IMR-90 (cell line): Measurements from ENCODE around the gene SLX9. TPM values are rescaled to one million over a fixed set of nuclear protein-coding genes. Genes with fewer than 3 reads are reported as not detected.

Experiments used
- ATAC-seq: fragments of 200-7000 bp; cut with Tn5 transposase; 2 replicates; pipeline ENCODE4 v1.9.1; 2020; ENCODE audit warnings: low read depth, mild to moderate bottlenecking, moderate library complexity
- BruUV-seq: library from RNA; stranded (reverse); fragments of 400-500 nt; replicated peaks from 2 replicates; lab custom pipeline; 2021; lab: Mats Ljungman, UMichigan
- CTCF ChIA-PET: fragments of 300-600 bp; formaldehyde crosslinking; extraction: SDS; loops from one replicate; lab custom pipeline; 2021; ENCODE audit warnings: antibody characterized with exemption; lab: Yijun Ruan, JAX
- POLR2A ChIA-PET: fragments of 300-600 bp; sonication (Branson Sonifier 250); formaldehyde crosslinking; loops from one replicate; lab custom pipeline; 2022; ENCODE audit warnings: antibody characterized with exemption; ENCODE audit not compliant: unreplicated experiment; lab: Charles Lee
- DNase-seq: peaks from one replicate; pipeline ENCODE4 v3.0.0; 2013
- H2AFZ ChIP-seq: replicated peaks from 2 replicates; pipeline ENCODE3; 2013; ENCODE audit warnings: low read length, mild to moderate bottlenecking; ENCODE audit not compliant: poor library complexity
- H2AK5ac ChIP-seq: 2 replicates; pipeline ENCODE4 v1.6.1; 2013; ENCODE audit warnings: low read depth, low read length, inconsistent platforms
- H2AK9ac ChIP-seq: replicated peaks from 2 replicates; pipeline ENCODE3; 2013; ENCODE audit warnings: mild to moderate bottlenecking, low read depth, low read length, moderate library complexity; ENCODE audit not compliant: poor library complexity
- H2BK120ac ChIP-seq: 2 replicates; pipeline ENCODE4 v1.6.1; 2013; ENCODE audit warnings: low read depth, low read length, inconsistent platforms
- H2BK15ac ChIP-seq: 3 replicates; pipeline ENCODE4 v1.6.1; 2013; ENCODE audit warnings: low read depth, low read length, inconsistent platforms
- H2BK20ac ChIP-seq: 2 replicates; pipeline ENCODE4 v1.6.1; 2013; ENCODE audit warnings: low read depth, mild to moderate bottlenecking, inconsistent platforms, low read length, moderate library complexity
- H2BK5ac ChIP-seq: 2 replicates; pipeline ENCODE4 v1.6.1; 2013; ENCODE audit warnings: mild to moderate bottlenecking, low read depth, low read length, inconsistent platforms; ENCODE audit not compliant: poor library complexity, severe bottlenecking
- H3K14ac ChIP-seq: replicated peaks from 2 replicates; pipeline ENCODE4 v1.6.1; 2013; ENCODE audit warnings: low read depth, low read length, inconsistent platforms
- H3K18ac ChIP-seq: 2 replicates; pipeline ENCODE4 v1.6.1; 2013; ENCODE audit warnings: low read depth, low read length, control low read depth
- H3K23ac ChIP-seq: 2 replicates; pipeline ENCODE4 v1.6.1; 2013; ENCODE audit warnings: low read depth, low read length, inconsistent platforms
- H3K27ac ChIP-seq: 2 replicates; pipeline ENCODE4 v1.5.1; 2013; ENCODE audit warnings: mild to moderate bottlenecking, control low read depth, low read length; ENCODE audit not compliant: insufficient read depth
- H3K27me3 ChIP-seq: 2 replicates; pipeline ENCODE4 v1.6.1; 2013; ENCODE audit warnings: low read length; ENCODE audit not compliant: control insufficient read depth, insufficient read depth
- H3K36me3 ChIP-seq: 2 replicates; pipeline ENCODE4 v1.6.1; 2013; ENCODE audit warnings: low read length, mixed read lengths; ENCODE audit not compliant: control insufficient read depth, insufficient read depth
- H3K4ac ChIP-seq: 2 replicates; pipeline ENCODE4 v1.6.1; 2013; ENCODE audit warnings: low read depth, low read length, inconsistent platforms
- H3K4me1 ChIP-seq: 2 replicates; pipeline ENCODE4 v1.6.1; 2013; ENCODE audit warnings: low read length, mixed read lengths; ENCODE audit not compliant: control insufficient read depth, insufficient read depth
- H3K4me2 ChIP-seq: 2 replicates; pipeline ENCODE4 v1.6.1; 2013; ENCODE audit warnings: low read depth, mild to moderate bottlenecking, control low read depth, low read length, moderate library complexity
- H3K4me3 ChIP-seq: 2 replicates; pipeline ENCODE4 v1.5.1; 2013; ENCODE audit warnings: low read depth, mild to moderate bottlenecking, control low read depth, low read length, moderate library complexity; ENCODE audit not compliant: insufficient read depth
- H3K56ac ChIP-seq: 2 replicates; pipeline ENCODE4 v1.6.1; 2013; ENCODE audit warnings: low read length, inconsistent platforms; ENCODE audit not compliant: insufficient read depth; ENCODE audit errors: extremely low read depth
- H3K79me1 ChIP-seq, 2 experiments: 2 replicates each; pipeline ENCODE4 v1.6.1; 2013; ENCODE audit warnings: low read length in 2 of 2, inconsistent platforms in 1 of 2, low read depth in 1 of 2
- H3K9ac ChIP-seq: 2 replicates; pipeline ENCODE4 v1.6.1; 2013; ENCODE audit warnings: low read depth, low read length, control low read depth
- H3K9me1 ChIP-seq: 2 replicates; pipeline ENCODE4 v1.6.1; 2013; ENCODE audit warnings: low read length, inconsistent platforms; ENCODE audit not compliant: insufficient read depth
- H3K9me3 ChIP-seq: 2 replicates; pipeline ENCODE4 v1.6.1; 2013; ENCODE audit warnings: low read length; ENCODE audit not compliant: control insufficient read depth, insufficient read depth
- H4K20me1 ChIP-seq: 2 replicates; pipeline ENCODE4 v1.6.1; 2013; ENCODE audit warnings: low read length, inconsistent platforms; ENCODE audit not compliant: insufficient read depth
- H4K5ac ChIP-seq: 2 replicates; pipeline ENCODE4 v1.6.1; 2013; ENCODE audit warnings: mild to moderate bottlenecking, low read depth, low read length, control low read depth
- H4K8ac ChIP-seq, 2 experiments: 2 replicates each; pipeline ENCODE4 v1.6.1; 2013; ENCODE audit warnings: low read depth in 2 of 2, low read length in 2 of 2, control low read depth in 1 of 2, inconsistent platforms in 1 of 2
- H4K91ac ChIP-seq: 2 replicates; pipeline ENCODE4 v1.6.1; 2013; ENCODE audit warnings: low read depth, low read length, inconsistent platforms; ENCODE audit not compliant: insufficient read depth
- BHLHE40 ChIP-seq: fragments of 150-350 bp; IDR thresholded peaks from 2 replicates; pipeline ENCODE4 v1.6.1; 2016; ENCODE audit warnings: mild to moderate bottlenecking, low read depth, low read length
- CEBPB ChIP-seq: IDR thresholded peaks from 2 replicates; pipeline ENCODE4 v1.6.1; 2012; ENCODE audit warnings: low read depth, low read length, improper control_type of control experiment
- CHD1 ChIP-seq: IDR thresholded peaks from 2 replicates; pipeline ENCODE4 v1.6.1; 2012; ENCODE audit warnings: low read depth, low read length, improper control_type of control experiment
- CTCF ChIP-seq: conservative IDR thresholded peaks from 2 replicates; pipeline ENCODE4 v1.5.1; 2012; ENCODE audit warnings: mild to moderate bottlenecking, low read depth, low read length, improper control_type of control experiment
- ELK1 ChIP-seq: fragments of 150-350 bp; IDR thresholded peaks from 2 replicates; pipeline ENCODE4 v1.6.1; 2016; ENCODE audit warnings: low read depth, mild to moderate bottlenecking, low read length, moderate library complexity, borderline replicate concordance
- MAZ ChIP-seq: IDR thresholded peaks from 2 replicates; pipeline ENCODE4 v1.6.1; 2012; ENCODE audit warnings: low read depth, mild to moderate bottlenecking, low read length, improper control_type of control experiment, moderate library complexity, borderline replicate concordance
- NFE2L2 ChIP-seq: fragments of 150-350 bp; IDR thresholded peaks from 2 replicates; pipeline ENCODE4 v1.6.1; 2016; ENCODE audit warnings: low read depth, mild to moderate bottlenecking, low read length
- POLR2A ChIP-seq: IDR thresholded peaks from 2 replicates; pipeline ENCODE4 v1.6.1; 2012; ENCODE audit warnings: mild to moderate bottlenecking, low read depth, low read length
- RCOR1 ChIP-seq: IDR thresholded peaks from 2 replicates; pipeline ENCODE4 v1.6.1; 2012; ENCODE audit warnings: mild to moderate bottlenecking, low read length, improper control_type of control experiment; ENCODE audit not compliant: insufficient replicate concordance
- RFX5 ChIP-seq: IDR thresholded peaks from 2 replicates; pipeline ENCODE4 v1.8.0; 2012; ENCODE audit warnings: low read depth, mild to moderate bottlenecking, low read length, moderate library complexity
- SMC3 ChIP-seq: fragments of 150-350 bp; IDR thresholded peaks from 2 replicates; pipeline ENCODE4 v1.6.1; 2016; ENCODE audit warnings: low read depth, mild to moderate bottlenecking, antibody characterized with exemption, low read length, moderate library complexity
- USF2 ChIP-seq: fragments of 150-350 bp; IDR thresholded peaks from 2 replicates; pipeline ENCODE4 v1.6.1; 2017; ENCODE audit warnings: mild to moderate bottlenecking, antibody characterized with exemption, low read length, low read depth
- WGBS, 2 experiments: methylation state at CpG; one replicate each; pipeline versions ENCODE4 v1.1.5 to v1.1.7; 2013; ENCODE audit warnings: missing lambda C conversion rate in 2 of 2; ENCODE audit not compliant: insufficient read length in 1 of 2; ENCODE audit errors: extremely low coverage in 2 of 2; 5-methylcytosine and 5-hydroxymethylcytosine counted together
- dilution Hi-C: fragments of 300-500 bp; cut with HindIII; formaldehyde crosslinking; loops from one replicate; pipeline ENCODE4 v1.14.3; 2018; ENCODE audit warnings: low sequenced_read_pairs; ENCODE audit not compliant: unreplicated experiment
- in situ Hi-C: fragments of 300-500 bp; cut with MboI; formaldehyde crosslinking; loops from 3 replicates; pipeline ENCODE4 v1.14.3; 2019; ENCODE audit warnings: low sequenced_read_pairs, inconsistent platforms, mixed read lengths
- intact Hi-C: fragments of 100-400 bp; cut with micrococcal nuclease; formaldehyde crosslinking; loops from 2 replicates; pipeline ENCODE4 v1.10.0; 2022
- polyA plus RNA-seq, 3 experiments: library from polyadenylated mRNA; depleted of rRNA; stranded (reverse); fragments of >200 nt; gene quantifications; 2 replicates each; pipeline ENCODE4 v1.2.3, GENCODE V29; 2012; ENCODE audit warnings: low replicate concordance in 1 of 3
- total RNA-seq: library from RNA; depleted of rRNA; stranded (reverse); fragments of >200 nt; gene quantifications from 2 replicates; pipeline ENCODE4 v1.2.3, GENCODE V29; 2012

SLX9 gene
- total and polyA plus RNA-seq, 2 of the 4 experiments (the other 2 are of a cell fraction) = 10.4 to 21.7 TPM

GRCh38 chr21:44991538-44992483 lies 52.0 kb downstream of the SLX9 start:
- ATAC-seq (peak; percentile 87), DNase-seq (peak; percentile 87)
- 24% methylated on average over 10 of the region's 38 CpGs; no CpG with 5 or more reads in 1 of the 2 experiments for whole genome bisulfite sequencing, 2 experiments
- Histone ChIP-seq H3K9ac (peak overlapping the region; percentile 23), H4K5ac (peak overlapping the region; percentile 23), H3K9me1 (no peaks in the 10 kb centered on the region), H2AK5ac (peak overlapping the region; percentile 89), H3K56ac (no peak overlapping the region), H2BK15ac (peak overlapping the region; percentile 65; the same call in 2 of the 3 replicates), H3K4me1 (peaks cover 25% of the 10 kb centered on the region), H3K27me3 (peaks cover 39% of the 10 kb centered on the region), H3K23ac (0 out of 2 replicates have a peak overlapping the region, but pooled peaks have one; percentile 20), H3K36me3 (no peaks in the 10 kb centered on the region), H3K4me3 (no peak overlapping the region), H3K9me3 (no peaks in the 10 kb centered on the region), H2BK120ac (peak overlapping the region; percentile 35; the same call in 1 of the 2 replicates), H2BK5ac (peak overlapping the region; percentile 27), H4K91ac (peak overlapping the region; percentile 86; the same call in 1 of the 2 replicates), H3K4ac (peak overlapping the region; percentile 53), H3K18ac (peak overlapping the region; percentile 64), H3K27ac (peak overlapping the region; percentile 49), H3K79me1 (no peaks in the 10 kb centered on the region), H4K20me1 (0 out of 2 replicates have a peak, but pooled peaks cover 3% of the 10 kb centered on the region), H4K8ac (peak overlapping the region; percentile 49 to 65), H2BK20ac (peak overlapping the region; percentile 27; the same call in 1 of the 2 replicates), H3K14ac (no peak overlapping the region), H3K4me2 (peak overlapping the region; percentile 60), H2AK9ac (peak overlapping the region; percentile 16), H2AFZ (peak overlapping the region; percentile 44)
- intact Hi-C loops = loop anchor here (2.0 kb wide), 1 partner anchor 83 kb away; the partner anchor contains the start of gene ADARB1
- dilution Hi-C loops = no loop called here
- ChIA-PET POLR2A (no interaction called here), CTCF (interaction anchor here (2.0 kb wide), 1 partner anchor 22 kb away, joined by 4 read pairs; no protein-coding TSS in a partner anchor)
- in situ Hi-C loops = no loop called here
- no TSS peak for BruUV-seq
- TF ChIP-seq BHLHE40 (peak; percentile 87), USF2 (no peak), ELK1 (no peak), POLR2A (no peak), CTCF (peak; percentile 34), SMC3 (peak; percentile 34; the same call in 1 of the 2 replicates), NFE2L2 (no peak), MAZ (0 out of 2 replicates have a peak, but pooled peaks have one; percentile 9), CHD1 (no peak), RCOR1 (peak; percentile 97), CEBPB (no peak), RFX5 (no peak)
